ACC112 (cell line): ENCODE results near the gene LGALS8.

Experiments used
- H2AFZ ChIP-seq: fragments of 200-600 bp; sonication (generic); one replicate; pipeline ENCODE4 v1.6.0; 2017; ENCODE audit warnings: antibody characterized with exemption, low read length; ENCODE audit not compliant: unreplicated experiment
- H3K27ac ChIP-seq: fragments of 200-600 bp; sonication (generic); 2 replicates; pipeline ENCODE4 v1.5.1; 2014; ENCODE audit warnings: low read depth, mild to moderate bottlenecking, antibody characterized with exemption, low read length, moderate library complexity
- H3K27me3 ChIP-seq: fragments of 200-600 bp; sonication (generic); 2 replicates; pipeline ENCODE4 v1.6.1; 2014; ENCODE audit warnings: mild to moderate bottlenecking, antibody characterized with exemption, low read length, moderate library complexity, mixed read lengths; ENCODE audit not compliant: insufficient read depth
- H3K36me3 ChIP-seq: fragments of 200-600 bp; sonication (generic); 2 replicates; pipeline ENCODE4 v1.6.1; 2016; ENCODE audit warnings: mild to moderate bottlenecking, antibody characterized with exemption, low read length, moderate library complexity, mixed read lengths; ENCODE audit not compliant: insufficient read depth
- H3K4me1 ChIP-seq: fragments of 200-600 bp; sonication (generic); one replicate; pipeline ENCODE4 v1.6.1; 2016; ENCODE audit warnings: low read length, mixed read lengths; ENCODE audit not compliant: insufficient read depth, unreplicated experiment, control insufficient read depth
- H3K4me3 ChIP-seq: fragments of 200-600 bp; sonication (generic); 2 replicates; pipeline ENCODE4 v1.5.1; 2014; ENCODE audit warnings: mild to moderate bottlenecking, low read depth, low read length
- H3K79me2 ChIP-seq: fragments of 200-600 bp; sonication (generic); one replicate; pipeline ENCODE4 v1.6.0; 2016; ENCODE audit warnings: low read length; ENCODE audit not compliant: control insufficient read depth, unreplicated experiment, insufficient read depth

The LGALS8 gene

GRCh38 chr1:236543065-236543669 lies 19.4 kb downstream of the LGALS8 start:
- Histone ChIP-seq H3K27me3 (no peaks in the 10 kb centered on the region), H3K4me3 (no peak overlapping the region), H3K79me2 (no peaks in the 10 kb centered on the region), H3K27ac (no peak overlapping the region), H3K36me3 (peaks cover 31% of the 10 kb centered on the region), H3K4me1 (no peaks in the 10 kb centered on the region), H2AFZ (no peak overlapping the region)

DNA sequence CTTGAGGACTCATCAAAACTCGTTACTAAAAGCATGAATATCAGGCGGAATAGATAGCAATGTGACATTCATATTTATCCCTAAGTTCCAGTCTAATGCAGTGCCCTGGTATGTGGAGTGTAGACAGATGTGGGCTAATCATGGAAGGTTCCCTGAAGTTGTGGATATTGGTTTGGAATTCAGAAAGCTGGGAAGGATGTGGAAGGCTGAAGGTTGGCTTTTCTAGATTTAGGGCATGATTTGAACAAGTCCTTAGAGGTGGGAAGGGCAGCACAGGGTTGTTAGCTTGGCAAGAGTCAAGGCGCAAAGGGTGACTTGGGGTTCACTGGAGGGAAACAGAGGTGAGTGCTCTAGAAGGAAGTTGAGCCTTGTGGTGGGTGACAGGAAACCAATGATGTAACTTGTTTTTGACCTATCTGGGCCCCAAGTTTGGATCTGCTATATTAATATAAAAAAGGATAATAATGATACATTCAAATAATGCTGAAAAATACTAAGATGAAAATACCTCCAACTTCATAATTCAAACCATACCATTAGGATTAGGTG lies 21.9 kb downstream of the LGALS8 start:
- Histone ChIP-seq H3K27me3 (no peaks in the 10 kb centered on the region), H3K4me1 (no peaks in the 10 kb centered on the region), H3K36me3 (peaks cover 43% of the 10 kb centered on the region), H3K27ac (no peak overlapping the region), H2AFZ (no peak overlapping the region), H3K79me2 (no peaks in the 10 kb centered on the region), H3K4me3 (no peak overlapping the region)

DNA sequence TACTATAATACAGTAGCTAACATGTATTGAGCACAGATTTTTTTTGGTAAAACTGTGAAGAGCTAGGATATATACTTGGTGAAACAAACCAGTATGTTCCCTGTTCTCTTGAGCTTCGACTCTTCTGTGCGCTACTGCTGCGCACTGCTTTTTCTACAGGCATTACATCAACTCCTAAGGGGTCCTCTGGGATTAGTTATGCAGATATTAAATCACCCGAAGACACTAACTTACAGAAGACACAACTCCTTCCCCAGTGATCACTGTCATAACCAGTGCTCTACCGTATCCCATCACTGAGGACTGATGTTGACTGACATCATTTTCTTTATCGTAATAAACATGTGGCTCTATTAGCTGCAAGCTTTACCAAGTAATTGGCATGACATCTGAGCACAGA lies 24.7 kb downstream of the LGALS8 start:
- H3K27ac ChIP-seq: no peak overlapping the region
- H3K4me1 ChIP-seq: peaks cover 6% of the 10 kb centered on the region
- H3K79me2 ChIP-seq: no peaks in the 10 kb centered on the region
- peaks cover 49% of the 10 kb centered on the region for H3K36me3 ChIP-seq
- no peaks in the 10 kb centered on the region for H3K27me3 ChIP-seq
- no peak overlapping the region for H3K4me3 ChIP-seq
- no peak overlapping the region for H2AFZ ChIP-seq

GRCh38 chr1:236550961-236551851 lies 27.4 kb downstream of the LGALS8 start:
- Histone ChIP-seq H3K27me3 (no peaks in the 10 kb centered on the region), H3K36me3 (peaks cover 45% of the 10 kb centered on the region)

DNA sequence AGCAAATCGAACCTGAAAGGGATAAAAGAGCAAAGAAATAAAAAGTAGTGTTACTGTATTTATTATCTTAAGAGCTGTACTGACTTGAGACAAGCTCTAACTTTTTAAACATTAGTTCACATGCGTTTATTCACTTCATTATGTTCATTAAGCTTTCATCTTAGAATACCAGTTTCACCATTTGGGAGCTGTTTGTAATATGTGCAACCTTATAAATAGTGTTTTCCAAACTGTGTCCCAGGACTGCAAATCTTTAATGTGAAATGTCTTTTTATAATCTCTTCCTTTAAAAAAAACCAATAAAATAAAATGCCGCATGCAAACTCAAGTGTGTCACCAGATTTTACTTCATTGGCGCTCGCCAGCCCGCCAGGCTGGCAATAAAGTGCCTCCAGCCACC lies 28.3 kb downstream of the LGALS8 start:
- Histone ChIP-seq H2AFZ (no peak overlapping the region), H3K27me3 (no peaks in the 10 kb centered on the region), H3K4me3 (no peak overlapping the region), H3K79me2 (no peaks in the 10 kb centered on the region), H3K36me3 (peaks cover 49% of the 10 kb centered on the region), H3K27ac (no peak overlapping the region), H3K4me1 (peaks cover 6% of the 10 kb centered on the region)

More at GRCh38 chr1:236550961-236551851, 27.4 kb downstream of the LGALS8 start:
- Histone ChIP-seq H3K79me2 (no peaks in the 10 kb centered on the region), H3K4me1 (peaks cover 6% of the 10 kb centered on the region), H3K27ac (no peak overlapping the region), H2AFZ (no peak overlapping the region), H3K4me3 (no peak overlapping the region)

DNA sequence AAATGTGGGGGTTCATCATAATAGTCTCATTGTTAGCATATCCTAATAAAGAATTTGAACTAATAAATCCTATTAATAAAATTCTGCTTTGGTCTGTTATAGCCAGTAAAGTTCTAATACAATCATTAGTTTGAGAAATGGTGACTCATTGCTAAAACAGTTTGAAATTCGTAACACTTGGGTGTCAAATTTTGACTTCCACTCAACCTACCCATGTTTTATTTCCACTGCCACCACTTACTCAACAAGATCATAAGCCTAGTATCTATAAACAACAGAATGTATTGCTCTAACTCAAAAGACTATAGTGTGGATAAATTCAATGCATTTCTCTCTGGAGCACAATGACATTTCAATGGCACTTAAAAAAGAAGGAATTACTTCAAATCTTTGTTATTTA lies 29.1 kb downstream of the LGALS8 start:
- Histone ChIP-seq H3K4me3 (no peak overlapping the region), H3K4me1 (peaks cover 6% of the 10 kb centered on the region), H3K27me3 (no peaks in the 10 kb centered on the region), H3K27ac (no peak overlapping the region), H2AFZ (no peak overlapping the region), H3K79me2 (no peaks in the 10 kb centered on the region), H3K36me3 (peaks cover 49% of the 10 kb centered on the region)

DNA sequence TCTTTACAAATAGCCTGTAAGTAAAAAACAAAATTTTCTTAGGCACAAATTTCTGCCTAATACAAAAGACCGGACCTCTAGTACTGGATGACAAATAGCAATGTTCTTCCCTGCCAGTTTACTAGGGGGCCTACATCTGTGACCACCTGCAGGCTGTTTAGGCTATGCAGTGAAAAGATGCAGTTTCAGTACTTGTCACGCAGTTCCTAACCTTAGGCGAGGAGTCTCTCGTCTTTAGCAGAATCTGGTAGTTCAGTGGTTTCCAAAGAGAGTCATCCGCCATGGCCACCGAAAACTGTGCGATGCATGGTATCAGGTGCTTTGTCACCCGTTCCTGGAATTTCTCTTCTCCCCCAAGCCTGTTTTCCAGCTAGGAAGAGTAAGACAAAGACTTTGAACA lies 29.6 kb downstream of the LGALS8 start:
- no peaks in the 10 kb centered on the region for H3K27me3 ChIP-seq
- peaks cover 6% of the 10 kb centered on the region for H3K4me1 ChIP-seq
- H3K36me3 ChIP-seq: peaks cover 46% of the 10 kb centered on the region
- no peaks in the 10 kb centered on the region for H3K79me2 ChIP-seq
- no peak overlapping the region for H3K4me3 ChIP-seq
- H3K27ac ChIP-seq: no peak overlapping the region
- no peak overlapping the region for H2AFZ ChIP-seq

DNA sequence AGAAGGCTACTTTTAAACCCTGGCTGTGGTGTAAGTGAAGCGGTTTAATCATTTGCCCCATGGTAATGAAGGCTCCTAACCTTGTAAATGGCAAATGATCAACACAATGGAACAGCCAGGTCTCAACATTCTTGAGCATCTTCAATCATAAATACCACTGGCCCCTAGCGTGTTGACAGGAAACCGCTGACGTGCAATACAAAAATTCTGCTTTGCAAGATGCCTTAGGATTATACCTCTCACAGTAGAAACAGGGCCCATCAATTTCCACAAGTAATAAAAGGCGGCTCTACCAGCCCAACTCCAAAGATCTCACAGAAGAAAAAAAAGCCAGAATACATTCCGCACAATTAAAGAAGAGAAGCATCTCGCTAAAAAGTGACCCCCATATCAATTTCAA lies 32.8 kb downstream of the LGALS8 start:
- Histone ChIP-seq H2AFZ (no peak overlapping the region), H3K79me2 (no peaks in the 10 kb centered on the region), H3K4me1 (peaks cover 6% of the 10 kb centered on the region), H3K27me3 (no peaks in the 10 kb centered on the region), H3K4me3 (no peak overlapping the region), H3K27ac (no peak overlapping the region), H3K36me3 (peaks cover 33% of the 10 kb centered on the region)

DNA sequence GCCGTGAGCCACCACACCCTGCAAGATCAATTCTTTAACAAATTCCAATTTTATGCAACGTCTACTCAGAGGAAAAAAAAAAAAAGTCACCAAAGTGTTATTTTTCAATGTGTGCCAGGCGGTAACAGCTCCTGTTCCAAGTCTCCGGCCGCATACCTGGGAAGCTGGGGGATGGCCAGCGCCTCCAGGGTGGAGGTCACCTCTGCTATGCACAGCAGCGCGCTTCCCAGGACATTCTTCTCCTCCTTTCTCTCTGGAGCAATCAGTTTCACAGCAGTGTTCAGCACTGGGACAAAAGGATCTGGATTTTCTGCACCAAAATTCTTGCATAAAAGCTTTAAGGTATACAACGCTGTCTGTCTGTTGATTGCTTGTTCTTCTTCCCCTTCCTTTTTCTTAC lies 34.3 kb downstream of the LGALS8 start:
- Histone ChIP-seq H3K4me1 (peaks cover under 1% of the 10 kb centered on the region), H3K79me2 (no peaks in the 10 kb centered on the region), H3K27ac (no peak overlapping the region), H3K27me3 (no peaks in the 10 kb centered on the region), H3K36me3 (peaks cover 29% of the 10 kb centered on the region), H3K4me3 (no peak overlapping the region), H2AFZ (no peak overlapping the region)

GRCh38 chr1:236558846-236559245 lies 35.1 kb downstream of the LGALS8 start:
- no peaks in the 10 kb centered on the region for H3K27me3 ChIP-seq
- peaks cover 26% of the 10 kb centered on the region for H3K36me3 ChIP-seq
- no peak overlapping the region for H2AFZ ChIP-seq
- no peak overlapping the region for H3K27ac ChIP-seq
- H3K79me2 ChIP-seq: no peaks in the 10 kb centered on the region
- no peaks in the 10 kb centered on the region for H3K4me1 ChIP-seq
- no peak overlapping the region for H3K4me3 ChIP-seq
